HepG2 (cell line): ENCODE data around the gene ZNHIT1. TPM values are rescaled to one million over a fixed set of nuclear protein-coding genes. Genes with fewer than 3 reads are reported as not detected.
A peak's percentile ranks its signal among the peaks of the same experiment; 100 is the strongest.

Source experiments
- DPF2 ChIP-seq: sonication (generic); formaldehyde crosslinking; IDR thresholded peaks from 2 replicates; pipeline ENCODE4 v1.4.0; 2020; ENCODE audit warnings: mild to moderate bottlenecking, low read depth, missing genetic modification reagents, borderline replicate concordance
- HOXA5 ChIP-seq: sonication (generic); formaldehyde crosslinking; IDR thresholded peaks from 2 replicates; pipeline ENCODE4 v1.4.0; 2020; ENCODE audit warnings: missing genetic modification reagents
- KLF11 ChIP-seq: IDR thresholded peaks from 2 replicates; pipeline ENCODE4 v1.6.1; 2016; ENCODE audit warnings: missing compliant biosample characterization
- MXD4 ChIP-seq: IDR thresholded peaks from 2 replicates; pipeline ENCODE4 v1.6.1; 2016; ENCODE audit warnings: mild to moderate bottlenecking, missing biosample characterization, missing genetic modification reagents
- PHF8 ChIP-seq: sonication (generic); formaldehyde crosslinking; IDR thresholded peaks from 2 replicates; pipeline ENCODE4 v1.5.0; 2020; ENCODE audit warnings: missing genetic modification reagents
- SMARCE1 ChIP-seq: fragments of 450-650 bp; IDR thresholded peaks from 2 replicates; pipeline ENCODE4 v1.6.1; 2017; ENCODE audit warnings: borderline replicate concordance
- SOX5 ChIP-seq: IDR thresholded peaks from 2 replicates; pipeline ENCODE4 v1.6.1; 2016; ENCODE audit warnings: borderline replicate concordance
- TGIF2 ChIP-seq: IDR thresholded peaks from 2 replicates; pipeline ENCODE4 v1.6.1; 2016; ENCODE audit warnings: control low read depth, missing compliant biosample characterization
- ZBTB7B ChIP-seq: sonication (generic); formaldehyde crosslinking; IDR thresholded peaks from 2 replicates; pipeline ENCODE4 v1.4.0; 2020; ENCODE audit warnings: missing genetic modification reagents
- ZNF121 ChIP-seq: sonication (generic); formaldehyde crosslinking; IDR thresholded peaks from 2 replicates; pipeline ENCODE4 v1.5.0; 2020; ENCODE audit warnings: mild to moderate bottlenecking, missing genetic modification reagents
- ZNF570 ChIP-seq: sonication (generic); formaldehyde crosslinking; IDR thresholded peaks from 2 replicates; pipeline ENCODE4 v1.4.0; 2020; ENCODE audit warnings: mild to moderate bottlenecking, missing genetic modification reagents, borderline replicate concordance
- ZNF777 ChIP-seq: sonication (generic); formaldehyde crosslinking; IDR thresholded peaks from 2 replicates; pipeline ENCODE4 v1.4.0; 2020; ENCODE audit warnings: missing genetic modification reagents
- polyA plus RNA-seq, 8 experiments: library from polyadenylated mRNA; depleted of rRNA in 3 of 8; stranded (reverse) in 7 of 8; unstranded in 1 of 8; fragments of >200 nt; fragmentation: Illumina TruSeq in 4 of 8; extraction: Trizol in 4 of 8; gene quantifications; 2 replicates each; pipeline versions ENCODE4 v1.2.1 to v1.2.3, GENCODE V29; 2011 to 2016; ENCODE audit warnings: low read depth in 4 of 8, missing spikeins in 1 of 8, mixed read lengths in 1 of 8; ENCODE audit not compliant: insufficient read depth in 1 of 8
- total RNA-seq, 5 experiments: library from RNA; depleted of rRNA; stranded (reverse); fragments of >200 nt; fragmentation: Illumina TruSeq; extraction: Trizol; gene quantifications; 2 replicates each; pipeline ENCODE4 v1.2.3, GENCODE V29; 2016; ENCODE audit warnings: low read depth in 1 of 5
- TF ChIP-seq, protein P1 (sequence below): sonication (generic); formaldehyde crosslinking; IDR thresholded peaks from 2 replicates; pipeline ENCODE4 v1.4.0; 2020; ENCODE audit warnings: mild to moderate bottlenecking, missing genetic modification reagents, borderline replicate concordance
- TF ChIP-seq, protein P2 (sequence below): sonication (generic); formaldehyde crosslinking; IDR thresholded peaks from 2 replicates; pipeline ENCODE4 v1.4.0; 2020; ENCODE audit warnings: mild to moderate bottlenecking, missing genetic modification reagents
- TF ChIP-seq, protein P3 (sequence below): sonication (generic); formaldehyde crosslinking; IDR thresholded peaks from 2 replicates; pipeline ENCODE4 v1.4.0; 2020; ENCODE audit warnings: missing genetic modification reagents, borderline replicate concordance
- TF ChIP-seq, protein P4 (sequence below): sonication (generic); formaldehyde crosslinking; IDR thresholded peaks from 2 replicates; pipeline ENCODE4 v1.4.0; 2020; ENCODE audit warnings: mild to moderate bottlenecking, missing genetic modification reagents
- TF ChIP-seq, protein P5 (sequence below): sonication (generic); formaldehyde crosslinking; IDR thresholded peaks from 2 replicates; pipeline ENCODE4 v1.4.0; 2020; ENCODE audit warnings: mild to moderate bottlenecking, low read depth, missing genetic modification reagents

The ZNHIT1 gene
- total and polyA plus RNA-seq, 2 of the 13 experiments (the other 11 are each of a cell fraction or from before 2014, with no cell fraction given), result 32.5 to 64.5 TPM

DNA sequence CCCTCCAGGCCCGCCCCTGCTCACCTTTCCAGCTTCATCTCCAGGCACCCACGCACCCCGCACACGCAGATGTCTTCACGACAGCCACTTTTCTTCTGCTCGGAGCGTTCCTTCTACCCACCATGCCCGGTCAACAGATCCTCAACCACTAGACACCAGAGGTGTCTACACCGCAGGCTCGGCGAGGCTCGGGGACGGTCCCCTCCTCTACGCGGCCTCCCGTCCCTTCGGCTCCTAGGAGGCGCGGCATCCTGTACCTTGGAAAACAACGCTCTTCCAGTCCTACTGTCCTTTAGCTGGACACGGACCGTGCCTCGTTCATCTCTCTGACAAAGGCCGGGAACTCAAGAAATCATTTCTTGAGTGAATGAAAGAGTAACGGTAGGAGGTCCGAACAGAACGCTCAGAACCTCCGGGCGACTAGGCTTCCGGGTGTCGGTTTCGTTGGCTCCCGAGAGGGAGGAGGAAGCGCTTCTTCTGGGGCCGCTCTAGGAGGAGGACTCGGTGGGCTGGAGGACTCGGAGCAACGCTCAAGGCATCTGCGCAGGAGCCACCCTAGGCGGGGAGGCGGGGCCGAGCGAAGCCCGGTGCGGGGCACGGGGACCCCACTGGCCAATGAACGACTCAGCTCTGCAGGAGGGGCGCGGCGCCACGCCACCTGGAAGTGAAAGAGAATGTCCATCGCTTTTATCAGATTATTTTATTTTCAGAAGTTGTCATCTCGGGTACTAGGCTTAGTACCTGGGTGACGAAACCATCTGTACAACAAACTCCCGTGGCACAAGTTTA is 34.1 kb downstream of the ZNHIT1 start (continued):
- TF ChIP-seq, protein P1, sequence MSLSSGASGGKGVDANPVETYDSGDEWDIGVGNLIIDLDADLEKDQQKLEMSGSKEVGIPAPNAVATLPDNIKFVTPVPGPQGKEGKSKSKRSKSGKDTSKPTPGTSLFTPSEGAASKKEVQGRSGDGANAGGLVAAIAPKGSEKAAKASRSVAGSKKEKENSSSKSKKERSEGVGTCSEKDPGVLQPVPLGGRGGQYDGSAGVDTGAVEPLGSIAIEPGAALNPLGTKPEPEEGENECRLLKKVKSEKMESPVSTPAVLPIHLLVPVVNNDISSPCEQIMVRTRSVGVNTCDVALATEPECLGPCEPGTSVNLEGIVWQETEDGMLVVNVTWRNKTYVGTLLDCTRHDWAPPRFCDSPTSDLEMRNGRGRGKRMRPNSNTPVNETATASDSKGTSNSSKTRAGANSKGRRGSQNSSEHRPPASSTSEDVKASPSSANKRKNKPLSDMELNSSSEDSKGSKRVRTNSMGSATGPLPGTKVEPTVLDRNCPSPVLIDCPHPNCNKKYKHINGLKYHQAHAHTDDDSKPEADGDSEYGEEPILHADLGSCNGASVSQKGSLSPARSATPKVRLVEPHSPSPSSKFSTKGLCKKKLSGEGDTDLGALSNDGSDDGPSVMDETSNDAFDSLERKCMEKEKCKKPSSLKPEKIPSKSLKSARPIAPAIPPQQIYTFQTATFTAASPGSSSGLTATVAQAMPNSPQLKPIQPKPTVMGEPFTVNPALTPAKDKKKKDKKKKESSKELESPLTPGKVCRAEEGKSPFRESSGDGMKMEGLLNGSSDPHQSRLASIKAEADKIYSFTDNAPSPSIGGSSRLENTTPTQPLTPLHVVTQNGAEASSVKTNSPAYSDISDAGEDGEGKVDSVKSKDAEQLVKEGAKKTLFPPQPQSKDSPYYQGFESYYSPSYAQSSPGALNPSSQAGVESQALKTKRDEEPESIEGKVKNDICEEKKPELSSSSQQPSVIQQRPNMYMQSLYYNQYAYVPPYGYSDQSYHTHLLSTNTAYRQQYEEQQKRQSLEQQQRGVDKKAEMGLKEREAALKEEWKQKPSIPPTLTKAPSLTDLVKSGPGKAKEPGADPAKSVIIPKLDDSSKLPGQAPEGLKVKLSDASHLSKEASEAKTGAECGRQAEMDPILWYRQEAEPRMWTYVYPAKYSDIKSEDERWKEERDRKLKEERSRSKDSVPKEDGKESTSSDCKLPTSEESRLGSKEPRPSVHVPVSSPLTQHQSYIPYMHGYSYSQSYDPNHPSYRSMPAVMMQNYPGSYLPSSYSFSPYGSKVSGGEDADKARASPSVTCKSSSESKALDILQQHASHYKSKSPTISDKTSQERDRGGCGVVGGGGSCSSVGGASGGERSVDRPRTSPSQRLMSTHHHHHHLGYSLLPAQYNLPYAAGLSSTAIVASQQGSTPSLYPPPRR, result peak; percentile 14; the same call in 1 of the 2 replicates
- TF ChIP-seq PHF8 (CRISPR knock-in tag) (peak; percentile 96), MXD4 (CRISPR knock-in tag) (no peak), ZNF121 (CRISPR knock-in tag) (no peak), HOXA5 (CRISPR knock-in tag) (no peak; the same call in 1 of the 2 replicates), TGIF2 (CRISPR knock-in tag) (peak; percentile 59), SMARCE1 (no peak), ZBTB7B (CRISPR knock-in tag) (no peak; the same call in 1 of the 2 replicates), ZNF777 (0 out of 2 replicates have a peak, but pooled peaks have one; percentile 1), ZNF570 (no peak), SOX5 (peak; percentile 21; the same call in 1 of the 2 replicates), DPF2 (no peak), KLF11 (CRISPR knock-in tag) (no peak; the same call in 1 of the 2 replicates)
- TF ChIP-seq, protein P2, sequence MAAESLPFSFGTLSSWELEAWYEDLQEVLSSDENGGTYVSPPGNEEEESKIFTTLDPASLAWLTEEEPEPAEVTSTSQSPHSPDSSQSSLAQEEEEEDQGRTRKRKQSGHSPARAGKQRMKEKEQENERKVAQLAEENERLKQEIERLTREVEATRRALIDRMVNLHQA (CRISPR knock-in tag), result no peak
- TF ChIP-seq, protein P3, sequence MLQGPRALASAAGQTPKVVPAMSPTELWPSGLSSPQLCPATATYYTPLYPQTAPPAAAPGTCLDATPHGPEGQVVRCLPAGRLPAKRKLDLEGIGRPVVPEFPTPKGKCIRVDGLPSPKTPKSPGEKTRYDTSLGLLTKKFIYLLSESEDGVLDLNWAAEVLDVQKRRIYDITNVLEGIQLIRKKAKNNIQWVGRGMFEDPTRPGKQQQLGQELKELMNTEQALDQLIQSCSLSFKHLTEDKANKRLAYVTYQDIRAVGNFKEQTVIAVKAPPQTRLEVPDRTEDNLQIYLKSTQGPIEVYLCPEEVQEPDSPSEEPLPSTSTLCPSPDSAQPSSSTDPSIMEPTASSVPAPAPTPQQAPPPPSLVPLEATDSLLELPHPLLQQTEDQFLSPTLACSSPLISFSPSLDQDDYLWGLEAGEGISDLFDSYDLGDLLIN (CRISPR knock-in tag), result no peak
- TF ChIP-seq, protein P4, sequence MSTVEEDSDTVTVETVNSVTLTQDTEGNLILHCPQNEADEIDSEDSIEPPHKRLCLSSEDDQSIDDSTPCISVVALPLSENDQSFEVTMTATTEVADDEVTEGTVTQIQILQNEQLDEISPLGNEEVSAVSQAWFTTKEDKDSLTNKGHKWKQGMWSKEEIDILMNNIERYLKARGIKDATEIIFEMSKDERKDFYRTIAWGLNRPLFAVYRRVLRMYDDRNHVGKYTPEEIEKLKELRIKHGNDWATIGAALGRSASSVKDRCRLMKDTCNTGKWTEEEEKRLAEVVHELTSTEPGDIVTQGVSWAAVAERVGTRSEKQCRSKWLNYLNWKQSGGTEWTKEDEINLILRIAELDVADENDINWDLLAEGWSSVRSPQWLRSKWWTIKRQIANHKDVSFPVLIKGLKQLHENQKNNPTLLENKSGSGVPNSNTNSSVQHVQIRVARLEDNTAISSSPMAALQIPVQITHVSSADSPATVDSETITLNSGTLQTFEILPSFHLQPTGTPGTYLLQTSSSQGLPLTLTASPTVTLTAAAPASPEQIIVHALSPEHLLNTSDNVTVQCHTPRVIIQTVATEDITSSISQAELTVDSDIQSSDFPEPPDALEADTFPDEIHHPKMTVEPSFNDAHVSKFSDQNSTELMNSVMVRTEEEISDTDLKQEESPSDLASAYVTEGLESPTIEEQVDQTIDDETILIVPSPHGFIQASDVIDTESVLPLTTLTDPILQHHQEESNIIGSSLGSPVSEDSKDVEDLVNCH, result no peak
- TF ChIP-seq, protein P5, sequence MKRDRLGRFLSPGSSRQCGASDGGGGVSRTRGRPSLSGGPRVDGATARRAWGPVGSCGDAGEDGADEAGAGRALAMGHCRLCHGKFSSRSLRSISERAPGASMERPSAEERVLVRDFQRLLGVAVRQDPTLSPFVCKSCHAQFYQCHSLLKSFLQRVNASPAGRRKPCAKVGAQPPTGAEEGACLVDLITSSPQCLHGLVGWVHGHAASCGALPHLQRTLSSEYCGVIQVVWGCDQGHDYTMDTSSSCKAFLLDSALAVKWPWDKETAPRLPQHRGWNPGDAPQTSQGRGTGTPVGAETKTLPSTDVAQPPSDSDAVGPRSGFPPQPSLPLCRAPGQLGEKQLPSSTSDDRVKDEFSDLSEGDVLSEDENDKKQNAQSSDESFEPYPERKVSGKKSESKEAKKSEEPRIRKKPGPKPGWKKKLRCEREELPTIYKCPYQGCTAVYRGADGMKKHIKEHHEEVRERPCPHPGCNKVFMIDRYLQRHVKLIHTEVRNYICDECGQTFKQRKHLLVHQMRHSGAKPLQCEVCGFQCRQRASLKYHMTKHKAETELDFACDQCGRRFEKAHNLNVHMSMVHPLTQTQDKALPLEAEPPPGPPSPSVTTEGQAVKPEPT, result no peak
